ENCODE results near the gene HK3.
A peak's percentile ranks its signal among the peaks of the same experiment; 100 is the strongest.

HK3 gene

GRCh38 chr5:176908675-176909368 is 9.7 kb upstream of the HK3 start:
- ChIA-PET CTCF (no interaction called here), POLR2A (interaction anchor here (1.2 kb wide), 1 partner anchor 9 kb away, joined by 3 read pairs; no protein-coding TSS in a partner anchor)
- TF ChIP-seq FOXA1 (IDR thresholded peaks at IDR 0.05) (no peak), L3MBTL2 (conservative IDR thresholded peaks at IDR 0.05) (no peak), PKNOX1 (IDR thresholded peaks at IDR 0.05) (peak; percentile 71), NFRKB (IDR thresholded peaks at IDR 0.05) (no peak), ARNT (IDR thresholded peaks at IDR 0.05) (no peak)
- no peak for DNase-seq (ENCODE audit: extremely low spot score)

GRCh38 chr5:176906796-176907195 is 7.7 kb upstream of the HK3 start:
- DNase-seq (ENCODE audit: extremely low spot score): no peak
- TF ChIP-seq ZNF384 (IDR thresholded peaks at IDR 0.05) (no peak), SUZ12 (IDR thresholded peaks at IDR 0.05) (no peak), HDGF (IDR thresholded peaks at IDR 0.05; ENCODE audit: borderline replicate concordance) (no peak), PKNOX1 (IDR thresholded peaks at IDR 0.05) (no peak), BHLHE40 (IDR thresholded peaks at IDR 0.05; ENCODE audit: borderline replicate concordance) (no peak), CTBP1 (IDR thresholded peaks at IDR 0.05; ENCODE audit: borderline replicate concordance) (no peak), ARNT (IDR thresholded peaks at IDR 0.05) (no peak), L3MBTL2 (conservative IDR thresholded peaks at IDR 0.05) (no peak)
- POLR2A ChIA-PET: no interaction called here
- CTCF ChIA-PET: no interaction called here

GRCh38 chr5:176906126-176906525 is 7.0 kb upstream of the HK3 start:
- TF ChIP-seq FOXK2 (IDR thresholded peaks at IDR 0.05): no peak
- no peak for TF ChIP-seq HDGF (IDR thresholded peaks at IDR 0.05; ENCODE audit: borderline replicate concordance)
- TF ChIP-seq LEF1 (IDR thresholded peaks at IDR 0.05; ENCODE audit: borderline replicate concordance): no peak
- TF ChIP-seq ARNT (IDR thresholded peaks at IDR 0.05): no peak
- TF ChIP-seq SUZ12 (IDR thresholded peaks at IDR 0.05): no peak
- no peak for TF ChIP-seq ELF4 (IDR thresholded peaks at IDR 0.05)
- no peak for TF ChIP-seq SP1 (IDR thresholded peaks at IDR 0.05)
- TF ChIP-seq FOXM1 (IDR thresholded peaks at IDR 0.05; ENCODE audit: borderline replicate concordance): no peak
- no peak for TF ChIP-seq FOXA1 (IDR thresholded peaks at IDR 0.05)
- no peak for TF ChIP-seq NFRKB (IDR thresholded peaks at IDR 0.05)
- no peak for TF ChIP-seq TARDBP (IDR thresholded peaks at IDR 0.05)
- no peak for TF ChIP-seq PKNOX1 (IDR thresholded peaks at IDR 0.05)
- TF ChIP-seq L3MBTL2 (conservative IDR thresholded peaks at IDR 0.05): no peak
- POLR2A ChIA-PET: no interaction called here
- no peak for DNase-seq (ENCODE audit: extremely low spot score)
- CTCF ChIA-PET: no interaction called here

GRCh38 chr5:176904276-176904675 is 5.1 kb upstream of the HK3 start:
- no peak for DNase-seq (ENCODE audit: extremely low spot score)
- TF ChIP-seq ZNF384 (IDR thresholded peaks at IDR 0.05) (no peak), FOXK2 (IDR thresholded peaks at IDR 0.05) (no peak), FOXA1 (IDR thresholded peaks at IDR 0.05) (no peak)
- ChIA-PET POLR2A (no interaction called here), CTCF (no interaction called here)

GRCh38 chr5:176902911-176903664 is 3.9 kb upstream of the HK3 start:
- DNase-seq (ENCODE audit: extremely low spot score): no peak
- TF ChIP-seq FOXM1 (IDR thresholded peaks at IDR 0.05; ENCODE audit: borderline replicate concordance) (no peak), LEF1 (IDR thresholded peaks at IDR 0.05; ENCODE audit: borderline replicate concordance) (no peak), FOXA1 (IDR thresholded peaks at IDR 0.05) (no peak), ELF4 (IDR thresholded peaks at IDR 0.05) (no peak), ARNT (IDR thresholded peaks at IDR 0.05) (no peak), NFRKB (IDR thresholded peaks at IDR 0.05) (no peak), SP1 (IDR thresholded peaks at IDR 0.05) (no peak)
- ChIA-PET POLR2A (no interaction called here), CTCF (interaction anchor here (0.5 to 0.7 kb wide), 2 partner anchors 158 to 242 kb away, joined by 4 read pairs; no protein-coding TSS in a partner anchor)

- CTCF ChIA-PET: no interaction called here
- no peak for DNase-seq (ENCODE audit: extremely low spot score)
- POLR2A ChIA-PET: no interaction called here
- no peak for TF ChIP-seq ZNF384 (IDR thresholded peaks at IDR 0.05)
- TF ChIP-seq SUZ12 (IDR thresholded peaks at IDR 0.05): no peak
- TF ChIP-seq HDGF (IDR thresholded peaks at IDR 0.05; ENCODE audit: borderline replicate concordance): no peak
- TF ChIP-seq ELF4 (IDR thresholded peaks at IDR 0.05): no peak
- TF ChIP-seq L3MBTL2 (conservative IDR thresholded peaks at IDR 0.05): no peak
- no peak for TF ChIP-seq ARNT (IDR thresholded peaks at IDR 0.05)
- no peak for TF ChIP-seq LEF1 (IDR thresholded peaks at IDR 0.05; ENCODE audit: borderline replicate concordance)
- TF ChIP-seq FOXA1 (IDR thresholded peaks at IDR 0.05): no peak
- TF ChIP-seq SP1 (IDR thresholded peaks at IDR 0.05): no peak
- TF ChIP-seq NFRKB (IDR thresholded peaks at IDR 0.05): no peak
- TF ChIP-seq CTBP1 (IDR thresholded peaks at IDR 0.05; ENCODE audit: borderline replicate concordance): no peak
- no peak for TF ChIP-seq TARDBP (IDR thresholded peaks at IDR 0.05)
- no peak for TF ChIP-seq FOXM1 (IDR thresholded peaks at IDR 0.05; ENCODE audit: borderline replicate concordance)
- no peak for TF ChIP-seq FOXK2 (IDR thresholded peaks at IDR 0.05)
- no peak for TF ChIP-seq PKNOX1 (IDR thresholded peaks at IDR 0.05)
Measured at GRCh38 chr5:176902102-176902814, 3.1 kb upstream of the HK3 start.

All from HEK293T (cell line).